NT2/D1 (cell line): Measurements from ENCODE around the gene COX7C.
"Not testable (repeated sequence)": the region's sequence is repeated elsewhere in the genome, so short reads cannot be mapped to it uniquely, and the experiment has no call there.

Experiments
- DNase-seq: peaks from one replicate; pipeline ENCODE4 v3.0.0-alpha.2; 2011; ENCODE audit warnings: low read depth, low spot score
- H3K27me3 ChIP-seq: 2 replicates; pipeline ENCODE4 v1.6.0; 2011; ENCODE audit warnings: mild to moderate bottlenecking; ENCODE audit not compliant: insufficient read length, insufficient read depth
- H3K36me3 ChIP-seq: 2 replicates; pipeline ENCODE4 v1.6.1; 2011; ENCODE audit warnings: mild to moderate bottlenecking, low read length, mixed read lengths; ENCODE audit not compliant: insufficient read depth, insufficient read length
- H3K4me1 ChIP-seq: 2 replicates; pipeline ENCODE4 v1.5.1; 2011; ENCODE audit not compliant: insufficient read depth, insufficient read length
- H3K4me3 ChIP-seq: 2 replicates; pipeline ENCODE4 v1.5.1; 2011; ENCODE audit warnings: low read depth; ENCODE audit not compliant: insufficient read length
- H3K9ac ChIP-seq: 2 replicates; pipeline ENCODE4 v1.6.0; 2011; ENCODE audit warnings: low read depth; ENCODE audit not compliant: insufficient read length
- H3K9me3 ChIP-seq: 2 replicates; pipeline ENCODE4 v1.5.1; 2011; ENCODE audit warnings: mild to moderate bottlenecking, low read length; ENCODE audit not compliant: insufficient read depth
- SUZ12 ChIP-seq: IDR thresholded peaks from 2 replicates; pipeline ENCODE4 v1.6.1; 2011; ENCODE audit not compliant: insufficient read length, insufficient read depth; ENCODE audit errors: extremely low read depth
- YY1 ChIP-seq: IDR thresholded peaks from 2 replicates; pipeline ENCODE4 v1.6.1; 2011; ENCODE audit not compliant: insufficient read length, insufficient read depth
- ZNF274 ChIP-seq: IDR thresholded peaks from 2 replicates; pipeline ENCODE4 v1.6.1; 2011; ENCODE audit warnings: mild to moderate bottlenecking, low read depth, low read length

COX7C gene

GRCh38 chr5:86644843-86645242 lies 27.1 kb downstream of the COX7C start:
- Histone ChIP-seq H3K4me3 (no peak overlapping the region), H3K9ac (no peak overlapping the region), H3K36me3 (no peaks in the 10 kb centered on the region), H3K4me1 (peaks cover 2% of the 10 kb centered on the region), H3K27me3 (no peaks in the 10 kb centered on the region), H3K9me3 (no peaks in the 10 kb centered on the region; the same call in 1 of the 2 replicates)
- TF ChIP-seq SUZ12: no peak
- TF ChIP-seq YY1: no peak
- TF ChIP-seq ZNF274: no peak
- DNase-seq: no peak

- no peak overlapping the region for H3K9ac ChIP-seq
- TF ChIP-seq ZNF274 (no peak), YY1 (no peak), SUZ12 (no peak)
- no peaks in the 10 kb centered on the region for H3K36me3 ChIP-seq
- H3K9me3 ChIP-seq: no peaks in the 10 kb centered on the region; the same call in 1 of the 2 replicates
- no peaks in the 10 kb centered on the region for H3K27me3 ChIP-seq
- no peak for DNase-seq
- peaks cover 2% of the 10 kb centered on the region for H3K4me1 ChIP-seq
- no peak overlapping the region for H3K4me3 ChIP-seq
Observed at GRCh38 chr5:86645885-86646284, 28.1 kb downstream of the COX7C start.

GRCh38 chr5:86646671-86647070 lies 28.9 kb downstream of the COX7C start:
- no peak for TF ChIP-seq SUZ12
- TF ChIP-seq ZNF274: no peak
- no peak for TF ChIP-seq YY1
- Histone ChIP-seq H3K9me3 (no peaks in the 10 kb centered on the region; the same call in 1 of the 2 replicates), H3K4me3 (no peak overlapping the region), H3K4me1 (peaks cover 2% of the 10 kb centered on the region), H3K9ac (no peak overlapping the region), H3K27me3 (no peaks in the 10 kb centered on the region), H3K36me3 (no peaks in the 10 kb centered on the region)
- no peak for DNase-seq

- no peak overlapping the region for H3K4me3 ChIP-seq
- no peaks in the 10 kb centered on the region for H3K36me3 ChIP-seq
- DNase-seq: no peak
- no peaks in the 10 kb centered on the region; the same call in 1 of the 2 replicates for H3K9me3 ChIP-seq
- H3K9ac ChIP-seq: no peak overlapping the region
- H3K4me1 ChIP-seq: peaks cover 1% of the 10 kb centered on the region
- no peaks in the 10 kb centered on the region for H3K27me3 ChIP-seq
- TF ChIP-seq ZNF274 (no peak), SUZ12 (no peak), YY1 (no peak)
Observed at GRCh38 chr5:86649832-86650505, 32.2 kb downstream of the COX7C start.

- H3K9ac ChIP-seq, H3K9me3 ChIP-seq, DNase-seq, H3K27me3 ChIP-seq, H3K4me1 ChIP-seq, H3K36me3 ChIP-seq, H3K4me3 ChIP-seq: not testable (repeated sequence)
Observed at GRCh38 chr5:86660771-86661170, 43.0 kb downstream of the COX7C start.

GRCh38 chr5:86664173-86664572 lies 46.4 kb downstream of the COX7C start:
- Histone ChIP-seq H3K4me1 (no peaks in the 10 kb centered on the region), H3K36me3 (no peaks in the 10 kb centered on the region), H3K9me3 (no peaks in the 10 kb centered on the region), H3K4me3 (no peak overlapping the region), H3K9ac (no peak overlapping the region), H3K27me3 (no peaks in the 10 kb centered on the region)
- TF ChIP-seq YY1 (no peak), SUZ12 (no peak), ZNF274 (no peak)
- no peak for DNase-seq

GRCh38 chr5:86665984-86666760 lies 48.4 kb downstream of the COX7C start:
- TF ChIP-seq ZNF274 (no peak), SUZ12 (no peak), YY1 (no peak)
- H3K4me3 ChIP-seq: no peak overlapping the region
- H3K27me3 ChIP-seq: no peaks in the 10 kb centered on the region
- no peaks in the 10 kb centered on the region for H3K9me3 ChIP-seq
- DNase-seq: no peak
- no peaks in the 10 kb centered on the region for H3K36me3 ChIP-seq
- no peak overlapping the region for H3K9ac ChIP-seq
- no peaks in the 10 kb centered on the region for H3K4me1 ChIP-seq
